DMS153 treated with DMSO at 0.1 percent for 48 hours (cell line): ENCODE data around the gene FAM3B.

Experiments
- DNase-seq: peaks from one replicate; lab custom pipeline; 2025; ENCODE audit not compliant: unreplicated experiment; lab: John Stamatoyannopoulos, UW

Gene FAM3B

DNA sequence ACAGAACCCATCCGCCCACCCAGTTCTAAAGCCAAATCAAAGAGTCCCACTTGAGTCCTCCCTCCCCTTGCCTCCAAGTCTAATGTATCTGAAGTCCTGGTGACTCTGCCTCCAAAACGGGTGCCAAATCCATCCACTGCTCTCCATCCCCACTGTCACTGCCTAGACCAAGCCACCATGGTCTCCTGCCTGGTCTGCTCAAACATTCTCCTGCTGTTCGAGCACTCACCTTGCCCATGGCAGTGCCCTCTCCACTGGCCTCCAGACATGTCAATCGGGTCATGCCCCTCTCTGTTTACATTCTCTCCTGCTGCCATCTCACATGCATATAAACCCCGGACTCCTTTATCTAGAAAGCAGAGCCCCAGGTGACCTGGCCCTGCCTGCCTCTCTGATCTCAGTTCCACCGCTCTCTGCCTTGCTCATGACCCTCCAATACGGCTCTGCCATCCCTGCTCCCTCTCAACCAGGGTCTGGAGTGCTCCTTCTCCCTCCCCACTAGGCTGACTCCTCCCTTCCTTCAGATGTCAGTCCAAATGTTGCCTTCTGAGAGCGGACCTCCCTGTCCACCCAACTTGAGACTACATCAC is 77.4 kb downstream of the FAM3B start:
- DNase-seq = no peak

DNA sequence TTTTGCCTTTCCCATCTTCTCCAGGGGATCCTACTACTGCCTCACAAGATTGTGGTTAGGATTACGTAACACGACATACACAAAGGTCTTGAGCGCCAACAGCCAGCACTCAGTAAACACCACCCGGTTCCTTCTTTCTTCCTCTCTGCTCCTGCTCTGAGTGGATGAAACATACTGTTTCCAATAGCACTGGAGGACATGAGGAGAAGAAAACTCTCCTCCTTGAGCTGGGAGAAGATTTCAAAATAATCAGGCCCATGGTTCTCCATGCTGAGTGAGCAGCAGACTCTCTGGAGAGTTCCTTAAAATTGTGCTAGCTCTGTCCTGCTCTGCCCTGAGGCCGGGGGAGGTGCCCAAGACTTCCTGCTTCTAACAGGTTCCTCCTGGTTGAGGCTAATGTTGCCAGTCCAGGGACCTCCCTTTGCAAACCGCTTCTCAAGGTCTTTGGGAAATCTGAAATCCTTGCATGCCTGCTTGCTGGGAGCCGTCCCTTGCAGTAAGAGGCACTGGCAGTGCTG is 80.0 kb downstream of the FAM3B start:
- no peak for DNase-seq

- DNase-seq = no peak
Measured at GRCh38 chr21:41397471-41397891, 80.9 kb downstream of the FAM3B start.

DNA sequence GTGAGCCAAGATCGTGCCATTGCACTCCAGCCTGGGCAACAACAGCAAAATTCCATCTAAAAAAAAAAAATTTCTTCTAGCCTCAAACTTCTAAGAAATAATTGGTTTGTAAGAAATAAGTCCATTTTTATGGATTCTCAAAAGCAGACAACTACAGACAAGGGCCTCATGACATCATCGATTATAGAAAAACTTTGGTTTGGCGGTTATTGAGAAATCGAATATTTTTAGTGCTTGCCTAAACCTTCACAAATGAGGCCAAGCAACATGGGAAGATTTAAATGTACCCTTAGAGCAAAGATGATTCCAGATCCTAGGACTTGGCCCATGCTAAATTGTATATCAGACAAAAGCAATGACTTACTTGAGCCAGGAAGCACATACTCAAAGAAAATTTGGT is 81.7 kb downstream of the FAM3B start:
- DNase-seq = no peak

- DNase-seq = no peak
Measured at GRCh38 chr21:41398831-41399230, 82.2 kb downstream of the FAM3B start.

- no peak for DNase-seq
Measured at GRCh38 chr21:41399246-41399800, 82.7 kb downstream of the FAM3B start.

GRCh38 chr21:41402231-41402630 is 85.6 kb downstream of the FAM3B start:
- no peak for DNase-seq

DNA sequence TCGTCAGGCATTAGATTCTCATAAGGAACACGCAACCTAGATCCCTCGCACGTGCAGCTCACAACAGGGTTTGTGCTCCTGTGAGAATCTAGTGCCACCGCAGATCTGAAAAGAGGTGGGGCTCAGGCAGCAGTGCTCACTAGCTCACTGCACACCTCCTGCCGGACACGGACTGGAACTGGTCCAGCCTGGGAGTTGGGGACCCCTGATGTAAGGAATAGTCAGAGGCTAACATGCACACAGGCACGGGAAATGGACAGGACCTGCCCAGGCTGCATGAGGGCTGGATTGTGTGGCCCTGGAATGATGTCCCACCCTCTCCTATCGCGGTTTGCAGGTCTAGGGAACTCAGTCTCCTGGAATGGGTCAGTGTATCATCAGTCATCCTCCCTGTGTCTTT is 86.2 kb downstream of the FAM3B start:
- DNase-seq = no peak

DNA sequence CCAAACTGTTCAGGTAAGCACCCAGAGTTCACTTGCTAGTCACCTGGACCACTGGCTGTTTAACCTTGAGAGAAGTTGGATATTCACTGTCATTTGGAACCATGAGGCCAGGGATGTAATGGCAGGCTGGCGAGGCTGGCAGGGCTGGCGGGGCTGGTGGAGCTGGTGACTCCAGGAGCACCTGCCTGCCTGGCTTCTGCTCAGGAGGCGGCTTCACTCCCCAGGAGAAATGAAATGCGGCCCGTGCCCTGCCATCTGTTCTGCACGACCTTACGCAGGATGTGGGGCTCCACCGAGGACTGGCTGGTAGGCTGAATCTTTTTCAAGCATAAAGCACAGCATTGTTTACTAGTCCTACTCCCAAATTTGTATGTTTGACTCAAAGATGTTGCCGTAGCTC is 86.7 kb downstream of the FAM3B start:
- no peak for DNase-seq

GRCh38 chr21:41403966-41404365 is 87.4 kb downstream of the FAM3B start:
- no peak for DNase-seq

GRCh38 chr21:41405321-41405720 is 88.7 kb downstream of the FAM3B start:
- DNase-seq = no peak

DNA sequence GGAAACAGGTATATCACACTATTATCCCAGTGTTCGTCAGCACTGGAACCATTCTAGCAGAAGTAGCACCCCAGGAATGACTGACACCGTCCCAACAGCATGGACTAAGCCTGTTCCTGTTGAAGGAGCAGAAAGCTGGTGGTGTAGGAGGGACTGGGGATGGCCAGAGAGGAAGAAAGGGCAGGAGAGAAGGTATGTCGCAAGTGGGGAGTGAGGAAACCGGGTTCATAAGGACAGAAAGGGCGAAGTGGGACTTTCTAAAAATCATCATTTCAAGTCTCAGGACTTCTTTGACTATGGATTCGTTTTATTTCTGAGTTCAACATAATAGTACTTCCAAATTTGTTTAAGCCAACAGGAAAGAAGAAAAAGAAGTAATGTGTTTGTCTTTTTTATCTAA is 89.7 kb downstream of the FAM3B start:
- DNase-seq = no peak
